IMR-90 (cell line): Measurements from ENCODE around the gene ADGRG3. TPM values are rescaled to one million over a fixed set of nuclear protein-coding genes. Genes with fewer than 3 reads are reported as not detected.

Source experiments
- ATAC-seq: fragments of 200-7000 bp; cut with Tn5 transposase; 2 replicates; pipeline ENCODE4 v1.9.1; 2020; ENCODE audit warnings: low read depth, mild to moderate bottlenecking, moderate library complexity
- BruUV-seq: library from RNA; stranded (reverse); fragments of 400-500 nt; replicated peaks from 2 replicates; lab custom pipeline; 2021; lab: Mats Ljungman, UMichigan
- CTCF ChIA-PET: fragments of 300-600 bp; formaldehyde crosslinking; extraction: SDS; loops from one replicate; lab custom pipeline; 2021; ENCODE audit warnings: antibody characterized with exemption; lab: Yijun Ruan, JAX
- POLR2A ChIA-PET: fragments of 300-600 bp; sonication (Branson Sonifier 250); formaldehyde crosslinking; loops from one replicate; lab custom pipeline; 2022; ENCODE audit warnings: antibody characterized with exemption; ENCODE audit not compliant: unreplicated experiment; lab: Charles Lee
- DNase-seq: peaks from one replicate; pipeline ENCODE4 v3.0.0; 2013
- H2AFZ ChIP-seq: replicated peaks from 2 replicates; pipeline ENCODE3; 2013; ENCODE audit warnings: low read length, mild to moderate bottlenecking; ENCODE audit not compliant: poor library complexity
- H2AK5ac ChIP-seq: 2 replicates; pipeline ENCODE4 v1.6.1; 2013; ENCODE audit warnings: low read depth, low read length, inconsistent platforms
- H2AK9ac ChIP-seq: replicated peaks from 2 replicates; pipeline ENCODE3; 2013; ENCODE audit warnings: mild to moderate bottlenecking, low read depth, low read length, moderate library complexity; ENCODE audit not compliant: poor library complexity
- H2BK120ac ChIP-seq: 2 replicates; pipeline ENCODE4 v1.6.1; 2013; ENCODE audit warnings: low read depth, low read length, inconsistent platforms
- H2BK15ac ChIP-seq: 3 replicates; pipeline ENCODE4 v1.6.1; 2013; ENCODE audit warnings: low read depth, low read length, inconsistent platforms
- H2BK20ac ChIP-seq: 2 replicates; pipeline ENCODE4 v1.6.1; 2013; ENCODE audit warnings: low read depth, mild to moderate bottlenecking, inconsistent platforms, low read length, moderate library complexity
- H2BK5ac ChIP-seq: 2 replicates; pipeline ENCODE4 v1.6.1; 2013; ENCODE audit warnings: mild to moderate bottlenecking, low read depth, low read length, inconsistent platforms; ENCODE audit not compliant: poor library complexity, severe bottlenecking
- H3K14ac ChIP-seq: replicated peaks from 2 replicates; pipeline ENCODE4 v1.6.1; 2013; ENCODE audit warnings: low read depth, low read length, inconsistent platforms
- H3K18ac ChIP-seq: 2 replicates; pipeline ENCODE4 v1.6.1; 2013; ENCODE audit warnings: low read depth, low read length, control low read depth
- H3K23ac ChIP-seq: 2 replicates; pipeline ENCODE4 v1.6.1; 2013; ENCODE audit warnings: low read depth, low read length, inconsistent platforms
- H3K27ac ChIP-seq: 2 replicates; pipeline ENCODE4 v1.5.1; 2013; ENCODE audit warnings: mild to moderate bottlenecking, control low read depth, low read length; ENCODE audit not compliant: insufficient read depth
- H3K27me3 ChIP-seq: 2 replicates; pipeline ENCODE4 v1.6.1; 2013; ENCODE audit warnings: low read length; ENCODE audit not compliant: control insufficient read depth, insufficient read depth
- H3K36me3 ChIP-seq: 2 replicates; pipeline ENCODE4 v1.6.1; 2013; ENCODE audit warnings: low read length, mixed read lengths; ENCODE audit not compliant: control insufficient read depth, insufficient read depth
- H3K4ac ChIP-seq: 2 replicates; pipeline ENCODE4 v1.6.1; 2013; ENCODE audit warnings: low read depth, low read length, inconsistent platforms
- H3K4me1 ChIP-seq: 2 replicates; pipeline ENCODE4 v1.6.1; 2013; ENCODE audit warnings: low read length, mixed read lengths; ENCODE audit not compliant: control insufficient read depth, insufficient read depth
- H3K4me2 ChIP-seq: 2 replicates; pipeline ENCODE4 v1.6.1; 2013; ENCODE audit warnings: low read depth, mild to moderate bottlenecking, control low read depth, low read length, moderate library complexity
- H3K4me3 ChIP-seq: 2 replicates; pipeline ENCODE4 v1.5.1; 2013; ENCODE audit warnings: low read depth, mild to moderate bottlenecking, control low read depth, low read length, moderate library complexity; ENCODE audit not compliant: insufficient read depth
- H3K56ac ChIP-seq: 2 replicates; pipeline ENCODE4 v1.6.1; 2013; ENCODE audit warnings: low read length, inconsistent platforms; ENCODE audit not compliant: insufficient read depth; ENCODE audit errors: extremely low read depth
- H3K79me1 ChIP-seq, 2 experiments: 2 replicates each; pipeline ENCODE4 v1.6.1; 2013; ENCODE audit warnings: low read length in 2 of 2, inconsistent platforms in 1 of 2, low read depth in 1 of 2
- H3K9ac ChIP-seq: 2 replicates; pipeline ENCODE4 v1.6.1; 2013; ENCODE audit warnings: low read depth, low read length, control low read depth
- H3K9me1 ChIP-seq: 2 replicates; pipeline ENCODE4 v1.6.1; 2013; ENCODE audit warnings: low read length, inconsistent platforms; ENCODE audit not compliant: insufficient read depth
- H3K9me3 ChIP-seq: 2 replicates; pipeline ENCODE4 v1.6.1; 2013; ENCODE audit warnings: low read length; ENCODE audit not compliant: control insufficient read depth, insufficient read depth
- H4K20me1 ChIP-seq: 2 replicates; pipeline ENCODE4 v1.6.1; 2013; ENCODE audit warnings: low read length, inconsistent platforms; ENCODE audit not compliant: insufficient read depth
- H4K5ac ChIP-seq: 2 replicates; pipeline ENCODE4 v1.6.1; 2013; ENCODE audit warnings: mild to moderate bottlenecking, low read depth, low read length, control low read depth
- H4K8ac ChIP-seq, 2 experiments: 2 replicates each; pipeline ENCODE4 v1.6.1; 2013; ENCODE audit warnings: low read depth in 2 of 2, low read length in 2 of 2, control low read depth in 1 of 2, inconsistent platforms in 1 of 2
- H4K91ac ChIP-seq: 2 replicates; pipeline ENCODE4 v1.6.1; 2013; ENCODE audit warnings: low read depth, low read length, inconsistent platforms; ENCODE audit not compliant: insufficient read depth
- BHLHE40 ChIP-seq: fragments of 150-350 bp; IDR thresholded peaks from 2 replicates; pipeline ENCODE4 v1.6.1; 2016; ENCODE audit warnings: mild to moderate bottlenecking, low read depth, low read length
- CEBPB ChIP-seq: IDR thresholded peaks from 2 replicates; pipeline ENCODE4 v1.6.1; 2012; ENCODE audit warnings: low read depth, low read length, improper control_type of control experiment
- CHD1 ChIP-seq: IDR thresholded peaks from 2 replicates; pipeline ENCODE4 v1.6.1; 2012; ENCODE audit warnings: low read depth, low read length, improper control_type of control experiment
- CTCF ChIP-seq: conservative IDR thresholded peaks from 2 replicates; pipeline ENCODE4 v1.5.1; 2012; ENCODE audit warnings: mild to moderate bottlenecking, low read depth, low read length, improper control_type of control experiment
- ELK1 ChIP-seq: fragments of 150-350 bp; IDR thresholded peaks from 2 replicates; pipeline ENCODE4 v1.6.1; 2016; ENCODE audit warnings: low read depth, mild to moderate bottlenecking, low read length, moderate library complexity, borderline replicate concordance
- FOS ChIP-seq: fragments of 150-350 bp; IDR thresholded peaks from 2 replicates; pipeline ENCODE4 v1.6.1; 2016; ENCODE audit warnings: low read depth, low read length
- MAFK ChIP-seq: IDR thresholded peaks from 2 replicates; pipeline ENCODE4 v1.6.1; 2012; ENCODE audit warnings: low read depth, low read length, improper control_type of control experiment
- MAZ ChIP-seq: IDR thresholded peaks from 2 replicates; pipeline ENCODE4 v1.6.1; 2012; ENCODE audit warnings: low read depth, mild to moderate bottlenecking, low read length, improper control_type of control experiment, moderate library complexity, borderline replicate concordance
- MXI1 ChIP-seq: IDR thresholded peaks from 2 replicates; pipeline ENCODE4 v1.6.1; 2012; ENCODE audit warnings: low read depth, mild to moderate bottlenecking, low read length, moderate library complexity, borderline replicate concordance
- NFE2L2 ChIP-seq: fragments of 150-350 bp; IDR thresholded peaks from 2 replicates; pipeline ENCODE4 v1.6.1; 2016; ENCODE audit warnings: low read depth, mild to moderate bottlenecking, low read length
- POLR2A ChIP-seq: IDR thresholded peaks from 2 replicates; pipeline ENCODE4 v1.6.1; 2012; ENCODE audit warnings: mild to moderate bottlenecking, low read depth, low read length
- RAD21 ChIP-seq: IDR thresholded peaks from 2 replicates; pipeline ENCODE4 v1.6.1; 2012; ENCODE audit warnings: low read length, improper control_type of control experiment
- RFX5 ChIP-seq: IDR thresholded peaks from 2 replicates; pipeline ENCODE4 v1.8.0; 2012; ENCODE audit warnings: low read depth, mild to moderate bottlenecking, low read length, moderate library complexity
- WGBS, 2 experiments: methylation state at CpG; one replicate each; pipeline versions ENCODE4 v1.1.5 to v1.1.7; 2013; ENCODE audit warnings: missing lambda C conversion rate in 2 of 2; ENCODE audit not compliant: insufficient read length in 1 of 2; ENCODE audit errors: extremely low coverage in 2 of 2; 5-methylcytosine and 5-hydroxymethylcytosine counted together
- dilution Hi-C: fragments of 300-500 bp; cut with HindIII; formaldehyde crosslinking; loops from one replicate; pipeline ENCODE4 v1.14.3; 2018; ENCODE audit warnings: low sequenced_read_pairs; ENCODE audit not compliant: unreplicated experiment
- in situ Hi-C: fragments of 300-500 bp; cut with MboI; formaldehyde crosslinking; loops from 3 replicates; pipeline ENCODE4 v1.14.3; 2019; ENCODE audit warnings: low sequenced_read_pairs, inconsistent platforms, mixed read lengths
- intact Hi-C: fragments of 100-400 bp; cut with micrococcal nuclease; formaldehyde crosslinking; loops from 2 replicates; pipeline ENCODE4 v1.10.0; 2022
- polyA plus RNA-seq, 3 experiments: library from polyadenylated mRNA; depleted of rRNA; stranded (reverse); fragments of >200 nt; gene quantifications; 2 replicates each; pipeline ENCODE4 v1.2.3, GENCODE V29; 2012; ENCODE audit warnings: low replicate concordance in 1 of 3
- total RNA-seq: library from RNA; depleted of rRNA; stranded (reverse); fragments of >200 nt; gene quantifications from 2 replicates; pipeline ENCODE4 v1.2.3, GENCODE V29; 2012
- TF ChIP-seq, protein P1 (sequence below): fragments of 150-350 bp; IDR thresholded peaks from 2 replicates; pipeline ENCODE4 v1.6.1; 2017; ENCODE audit warnings: mild to moderate bottlenecking, antibody characterized with exemption, low read length, low read depth

The ADGRG3 gene
- total and polyA plus RNA-seq, 2 of the 4 experiments (the other 2 are of a cell fraction), result not detected

DNA sequence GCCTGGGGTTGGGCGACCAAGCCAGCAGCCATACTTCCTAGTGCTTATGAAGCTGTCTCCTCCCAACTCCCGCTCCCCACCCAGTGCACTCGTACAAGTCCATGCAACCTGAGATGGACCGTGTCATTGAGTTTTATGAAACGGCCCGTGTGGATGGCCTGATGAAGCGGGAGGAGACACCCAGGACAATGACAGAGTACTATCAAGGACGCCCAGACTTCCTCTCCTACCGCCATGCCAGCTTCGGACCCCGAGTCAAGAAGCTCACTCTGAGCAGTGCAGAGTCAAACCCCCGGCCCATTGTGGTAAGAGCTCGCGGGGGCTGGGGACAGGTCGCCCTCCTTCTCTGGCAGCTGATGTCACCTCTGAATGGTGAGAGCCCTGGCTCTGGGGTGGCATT, 56.4 kb downstream of the ADGRG3 start:
- no peak overlapping the region for H3K18ac ChIP-seq
- no peak overlapping the region for H2BK15ac ChIP-seq
- no peak overlapping the region for H4K8ac ChIP-seq
- H3K4me3 ChIP-seq, result no peak overlapping the region
- H3K4me1 ChIP-seq, result no peaks in the 10 kb centered on the region
- no peak overlapping the region for H4K91ac ChIP-seq
- TF ChIP-seq FOS (no peak), MXI1 (no peak), CTCF (no peak), BHLHE40 (no peak), CHD1 (no peak), NFE2L2 (no peak), MAZ (no peak), RAD21 (no peak), CEBPB (no peak), MAFK (no peak), POLR2A (no peak), RFX5 (no peak), ELK1 (no peak)
- TF ChIP-seq, protein P1, sequence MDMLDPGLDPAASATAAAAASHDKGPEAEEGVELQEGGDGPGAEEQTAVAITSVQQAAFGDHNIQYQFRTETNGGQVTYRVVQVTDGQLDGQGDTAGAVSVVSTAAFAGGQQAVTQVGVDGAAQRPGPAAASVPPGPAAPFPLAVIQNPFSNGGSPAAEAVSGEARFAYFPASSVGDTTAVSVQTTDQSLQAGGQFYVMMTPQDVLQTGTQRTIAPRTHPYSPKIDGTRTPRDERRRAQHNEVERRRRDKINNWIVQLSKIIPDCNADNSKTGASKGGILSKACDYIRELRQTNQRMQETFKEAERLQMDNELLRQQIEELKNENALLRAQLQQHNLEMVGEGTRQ, result no peak
- H3K27me3 ChIP-seq, result peaks cover 8% of the 10 kb centered on the region
- no peak overlapping the region for H2AFZ ChIP-seq
- H3K14ac ChIP-seq, result no peak overlapping the region
- CTCF ChIA-PET, result no interaction called here
- no peaks in the 10 kb centered on the region for H3K9me3 ChIP-seq
- no peaks in the 10 kb centered on the region for H3K36me3 ChIP-seq
- in situ Hi-C loops, result no loop called here
- intact Hi-C loops, result no loop called here
- H3K4me2 ChIP-seq, result no peak overlapping the region
- H4K20me1 ChIP-seq, result no peaks in the 10 kb centered on the region
- no peak overlapping the region for H2BK120ac ChIP-seq
- H3K27ac ChIP-seq, result no peak overlapping the region
- H3K4ac ChIP-seq, result no peak overlapping the region
- H2AK9ac ChIP-seq, result no peak overlapping the region
- 73% methylated on average over 12 of the region's 15 CpGs; no CpG with 5 or more reads in 1 of the 2 experiments for WGBS, 2 experiments
- no peak overlapping the region for H2BK5ac ChIP-seq
- DNase-seq, result no peak
- no peak for ATAC-seq
- dilution Hi-C loops, result no loop called here
- POLR2A ChIA-PET, result no interaction called here
- no peak overlapping the region for H2BK20ac ChIP-seq
- no peak overlapping the region for H3K23ac ChIP-seq
- no peak overlapping the region for H3K56ac ChIP-seq
- no peak overlapping the region for H4K5ac ChIP-seq
- no peaks in the 10 kb centered on the region for H3K9me1 ChIP-seq
- no peak overlapping the region for H2AK5ac ChIP-seq
- no TSS peak for BruUV-seq
- H3K79me1 ChIP-seq, result no peaks in the 10 kb centered on the region
- no peak overlapping the region for H3K9ac ChIP-seq
